GM19438 (cell line): Measurements from ENCODE around the gene CSGALNACT2.
A peak's percentile ranks its signal among the peaks of the same experiment; 100 is the strongest.

Source experiments
- ATAC-seq: cut with Tn5 transposase; IDR thresholded peaks from one replicate; pipeline ENCODE4 v1.9.1; 2021; ENCODE audit warnings: low read depth; ENCODE audit not compliant: unreplicated experiment

CSGALNACT2 gene

DNA sequence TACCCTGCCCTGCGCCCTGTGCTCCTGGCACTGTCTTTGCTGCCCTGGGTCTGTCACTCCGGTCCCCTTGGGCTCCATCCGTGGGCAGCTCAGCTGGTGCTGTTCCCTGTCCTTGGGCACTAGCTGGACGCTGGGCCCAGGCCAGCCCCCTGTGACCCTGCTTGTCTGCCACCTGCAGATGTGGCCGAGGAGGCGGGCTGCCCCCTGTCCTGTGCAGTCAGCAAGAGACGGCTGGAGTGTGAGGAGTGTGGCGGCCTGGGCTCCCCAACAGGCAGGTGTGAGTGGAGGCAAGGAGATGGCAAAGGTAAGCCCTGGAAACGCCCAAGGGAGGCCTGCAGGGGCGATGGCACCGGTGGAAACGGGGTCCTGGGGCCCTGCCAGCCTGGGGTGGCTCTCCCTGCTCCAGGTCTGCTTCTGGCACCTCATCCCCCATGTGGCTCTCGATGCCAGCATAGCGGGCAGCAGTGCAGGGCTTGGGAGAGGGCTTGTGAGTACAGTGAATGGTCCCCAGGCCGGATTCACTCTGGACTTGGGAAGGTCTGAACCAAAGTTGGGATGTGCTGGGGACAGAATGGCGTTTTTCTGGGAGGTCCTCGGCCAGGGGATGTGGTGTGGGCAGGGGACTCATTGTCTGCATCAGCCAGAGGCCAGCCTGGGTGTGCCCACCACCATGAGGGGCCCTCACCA is 26.2 kb upstream of the CSGALNACT2 start:
- ATAC-seq: no peak

- no peak for ATAC-seq
Measured at GRCh38 chr10:43112608-43112961, 25.7 kb upstream of the CSGALNACT2 start.

DNA sequence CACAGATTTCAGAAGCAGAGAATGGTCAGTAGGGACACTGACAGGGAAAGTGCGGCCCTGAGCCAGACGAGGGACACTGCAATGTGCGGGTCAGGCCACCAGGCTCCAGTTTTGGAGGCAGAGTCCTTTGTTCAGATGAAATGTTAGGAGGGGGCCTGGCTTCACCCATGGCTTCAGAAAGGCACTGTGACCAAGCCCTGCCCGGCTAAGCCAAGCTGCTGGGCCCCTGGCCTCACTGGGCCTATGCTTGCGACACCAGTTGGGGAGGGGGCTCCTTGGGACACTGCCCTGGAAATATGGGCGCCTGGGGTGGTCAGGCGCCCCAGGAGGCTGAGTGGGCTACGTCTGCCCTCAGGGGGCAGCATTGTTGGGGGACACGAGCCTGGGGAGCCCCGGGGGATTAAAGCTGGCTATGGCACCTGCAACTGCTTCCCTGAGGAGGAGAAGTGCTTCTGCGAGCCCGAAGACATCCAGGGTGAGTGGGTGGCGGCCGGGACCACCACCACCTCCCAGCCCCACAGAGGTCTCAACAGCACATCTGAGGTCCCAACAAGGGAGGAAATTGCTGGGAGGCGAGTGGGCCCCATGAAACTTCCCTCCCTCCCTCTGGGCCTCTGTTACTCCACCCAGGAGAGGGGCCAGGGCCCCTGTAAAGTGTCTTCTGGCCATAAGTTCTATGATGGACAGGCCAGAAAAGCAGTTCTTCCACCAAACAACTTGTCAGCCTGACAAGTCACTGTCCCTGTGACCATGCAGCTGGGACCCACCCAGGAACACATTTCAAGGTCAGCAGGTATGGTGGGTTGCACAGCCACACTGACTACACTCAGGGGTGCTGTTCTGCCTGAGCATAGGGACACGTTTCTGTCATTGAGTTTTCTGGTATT is 24.8 kb upstream of the CSGALNACT2 start:
- no peak for ATAC-seq

DNA sequence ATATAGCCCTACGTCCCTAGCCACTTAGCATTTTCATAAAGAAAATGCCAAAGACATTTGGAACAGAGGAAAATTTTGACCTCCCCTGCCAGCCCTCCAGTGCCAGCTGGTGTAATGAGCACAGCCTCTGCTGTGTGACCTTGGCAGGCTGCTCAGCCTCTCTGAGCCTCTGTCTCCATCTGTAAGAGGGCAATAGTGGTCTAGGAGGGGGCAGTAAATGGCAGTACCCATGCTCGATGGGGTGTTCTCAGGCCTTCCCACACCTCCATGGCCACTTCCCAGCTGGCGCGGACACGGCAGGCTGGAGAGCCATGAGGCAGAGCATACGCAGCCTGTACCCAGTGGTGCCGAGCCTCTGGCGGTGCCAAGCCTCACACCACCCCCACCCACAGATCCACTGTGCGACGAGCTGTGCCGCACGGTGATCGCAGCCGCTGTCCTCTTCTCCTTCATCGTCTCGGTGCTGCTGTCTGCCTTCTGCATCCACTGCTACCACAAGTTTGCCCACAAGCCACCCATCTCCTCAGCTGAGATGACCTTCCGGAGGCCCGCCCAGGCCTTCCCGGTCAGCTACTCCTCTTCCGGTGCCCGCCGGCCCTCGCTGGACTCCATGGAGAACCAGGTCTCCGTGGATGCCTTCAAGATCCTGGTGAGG is 24.0 kb upstream of the CSGALNACT2 start:
- ATAC-seq: no peak

- ATAC-seq: no peak
Measured at GRCh38 chr10:43114743-43115611, 23.3 kb upstream of the CSGALNACT2 start.

GRCh38 chr10:43115881-43116595 is 22.2 kb upstream of the CSGALNACT2 start:
- ATAC-seq: no peak

DNA sequence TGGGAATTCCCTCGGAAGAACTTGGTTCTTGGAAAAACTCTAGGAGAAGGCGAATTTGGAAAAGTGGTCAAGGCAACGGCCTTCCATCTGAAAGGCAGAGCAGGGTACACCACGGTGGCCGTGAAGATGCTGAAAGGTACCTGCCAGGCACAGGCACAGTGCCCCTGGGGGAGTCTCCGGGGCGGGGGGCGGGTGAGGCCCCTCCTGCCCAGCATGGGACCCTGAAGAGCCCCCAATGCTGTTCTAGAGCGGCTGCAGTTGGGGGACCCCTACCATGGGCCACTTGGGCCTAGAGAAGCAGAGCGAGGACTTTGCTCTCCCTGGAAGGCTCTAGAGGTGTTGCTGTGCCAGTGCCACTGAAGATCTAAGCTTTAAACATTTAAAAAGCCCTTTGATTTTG is 21.6 kb upstream of the CSGALNACT2 start:
- ATAC-seq: no peak

GRCh38 chr10:43117031-43117776 is 21.0 kb upstream of the CSGALNACT2 start:
- ATAC-seq: no peak

- ATAC-seq: no peak
Measured at GRCh38 chr10:43117777-43118583, 20.3 kb upstream of the CSGALNACT2 start.

DNA sequence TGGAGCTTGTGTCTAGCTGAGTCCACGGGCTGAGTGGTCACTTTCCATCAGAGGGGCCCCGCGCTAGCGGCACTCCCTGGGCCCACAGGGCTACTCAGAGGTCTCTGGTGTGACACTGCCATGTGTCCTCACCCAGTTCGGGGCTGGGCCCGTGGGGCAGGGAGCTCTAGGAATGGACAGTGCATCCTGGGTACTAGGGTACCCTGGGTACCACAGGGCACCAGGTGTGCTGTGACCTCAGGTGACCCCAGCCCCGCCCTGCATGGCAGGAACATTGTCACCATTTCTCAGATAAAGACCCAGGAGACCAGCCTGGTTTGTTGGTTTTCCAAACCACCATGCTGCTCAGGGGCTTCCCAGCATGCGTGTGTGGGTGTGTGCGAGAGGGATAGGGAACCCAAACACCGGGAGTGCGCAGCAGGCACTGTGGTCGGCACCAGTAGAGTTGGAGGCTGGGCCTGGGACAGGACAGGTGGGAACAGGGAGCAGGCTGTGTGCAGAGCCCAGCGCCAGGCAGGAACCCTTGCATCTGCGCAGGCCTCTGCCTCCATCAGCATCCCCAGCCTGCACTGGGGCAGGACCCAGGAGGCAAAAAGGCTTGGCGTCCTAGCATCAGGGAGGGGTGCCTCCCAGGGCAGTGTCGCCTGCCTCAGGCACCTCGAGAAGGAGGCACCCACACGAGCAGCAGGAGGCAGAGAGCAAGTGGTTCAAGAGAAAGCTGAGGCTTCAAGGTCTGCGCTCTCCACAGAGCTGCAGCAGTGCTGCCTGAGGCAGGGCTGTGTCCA is 19.4 kb upstream of the CSGALNACT2 start:
- no peak for ATAC-seq

DNA sequence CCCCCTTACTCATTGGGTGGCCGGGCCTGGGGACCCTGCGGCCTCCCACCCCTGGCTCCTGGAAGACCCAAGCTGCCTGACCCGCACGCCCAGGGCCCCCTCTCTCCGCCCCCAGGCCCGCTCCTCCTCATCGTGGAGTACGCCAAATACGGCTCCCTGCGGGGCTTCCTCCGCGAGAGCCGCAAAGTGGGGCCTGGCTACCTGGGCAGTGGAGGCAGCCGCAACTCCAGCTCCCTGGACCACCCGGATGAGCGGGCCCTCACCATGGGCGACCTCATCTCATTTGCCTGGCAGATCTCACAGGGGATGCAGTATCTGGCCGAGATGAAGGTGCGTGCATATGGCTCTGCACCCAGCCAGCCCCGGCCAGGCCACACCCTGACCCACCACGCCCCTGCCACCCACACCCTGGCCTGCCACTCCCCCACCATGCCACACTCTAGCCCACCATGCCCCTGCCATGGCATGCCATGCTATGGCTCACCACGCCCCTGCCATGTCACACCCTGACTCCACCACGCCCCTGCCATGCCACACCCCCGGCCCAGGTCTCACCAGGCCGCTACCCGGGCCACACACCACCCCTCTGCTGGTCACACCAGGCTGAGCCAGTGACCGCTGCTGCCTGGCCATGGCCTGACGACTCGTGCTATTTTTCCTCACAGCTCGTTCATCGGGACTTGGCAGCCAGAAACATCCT is 18.7 kb upstream of the CSGALNACT2 start:
- no peak for ATAC-seq

- ATAC-seq: no peak
Measured at GRCh38 chr10:43120116-43120928, 17.9 kb upstream of the CSGALNACT2 start.

GRCh38 chr10:43120929-43121314 is 17.3 kb upstream of the CSGALNACT2 start:
- ATAC-seq: peak; percentile 79

DNA sequence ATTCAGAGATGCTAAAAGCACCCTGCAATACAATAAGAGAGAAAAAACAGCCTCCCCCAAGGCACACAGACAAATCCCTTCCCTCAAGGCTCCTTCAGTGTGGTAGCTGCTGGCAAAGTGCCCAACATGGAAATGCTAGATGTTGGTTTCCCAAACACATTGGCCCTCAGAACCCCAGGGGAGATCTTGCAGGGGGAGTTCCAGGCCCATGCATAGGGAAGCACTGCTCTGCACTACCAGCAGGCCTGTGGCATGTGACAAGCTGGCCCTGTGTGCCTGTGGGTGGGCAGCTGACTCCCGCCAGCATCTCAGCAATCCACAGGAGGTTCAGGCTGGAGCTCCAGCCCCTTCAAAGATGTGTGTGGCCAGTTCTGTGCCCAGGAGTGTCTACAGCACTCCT is 16.8 kb upstream of the CSGALNACT2 start:
- no peak for ATAC-seq

- no peak for ATAC-seq
Measured at GRCh38 chr10:43122096-43122495, 16.1 kb upstream of the CSGALNACT2 start.

GRCh38 chr10:43122826-43123225 is 15.4 kb upstream of the CSGALNACT2 start:
- no peak for ATAC-seq
